ENCODE measurements around the gene STK4.

The STK4 gene

GRCh38 chr20:45037635-45038034, 71.3 kb downstream of the STK4 start:
- no peak for FAIRE-seq

GRCh38 chr20:45038745-45039474, 72.6 kb downstream of the STK4 start:
- DNase-seq (ENCODE audit: insufficient read length) (no peak), FAIRE-seq (no peak)
- TF ChIP-seq TAF1 (IDR thresholded peaks at IDR 0.05; ENCODE audit: borderline replicate concordance, low read depth, low read length) (no peak), POLR2A (IDR thresholded peaks at IDR 0.05; ENCODE audit: low read depth, low read length) (no peak), POLR2AphosphoS5 (IDR thresholded peaks at IDR 0.05; ENCODE audit: low read depth, low read length) (no peak)

More at GRCh38 chr20:45037635-45038034, 71.3 kb downstream of the STK4 start:
- DNase-seq (ENCODE audit: insufficient read length), result no peak
- TF ChIP-seq TAF1 (IDR thresholded peaks at IDR 0.05; ENCODE audit: borderline replicate concordance, low read depth, low read length) (no peak), POLR2A (IDR thresholded peaks at IDR 0.05; ENCODE audit: low read depth, low read length) (no peak), POLR2AphosphoS5 (IDR thresholded peaks at IDR 0.05; ENCODE audit: low read depth, low read length) (no peak)

- TF ChIP-seq POLR2A (IDR thresholded peaks at IDR 0.05; ENCODE audit: low read depth, low read length) (no peak), POLR2AphosphoS5 (IDR thresholded peaks at IDR 0.05; ENCODE audit: low read depth, low read length) (no peak), TAF1 (IDR thresholded peaks at IDR 0.05; ENCODE audit: borderline replicate concordance, low read depth, low read length) (no peak)
- DNase-seq (ENCODE audit: insufficient read length) (no peak), FAIRE-seq (no peak)
These were observed 73.1 kb downstream of the STK4 start for GRCh38 chr20:45039475-45039820.

GRCh38 chr20:45041464-45042337, 75.4 kb downstream of the STK4 start:
- DNase-seq (ENCODE audit: insufficient read length) (no peak), FAIRE-seq (no peak)
- TF ChIP-seq POLR2A (IDR thresholded peaks at IDR 0.05; ENCODE audit: low read depth, low read length) (no peak), TAF1 (IDR thresholded peaks at IDR 0.05; ENCODE audit: borderline replicate concordance, low read depth, low read length) (no peak)

- TF ChIP-seq TAF1 (IDR thresholded peaks at IDR 0.05; ENCODE audit: borderline replicate concordance, low read depth, low read length) (no peak), POLR2A (IDR thresholded peaks at IDR 0.05; ENCODE audit: low read depth, low read length) (no peak), POLR2AphosphoS5 (IDR thresholded peaks at IDR 0.05; ENCODE audit: low read depth, low read length) (no peak)
- FAIRE-seq (peak; percentile 46), DNase-seq (ENCODE audit: insufficient read length) (no peak)
These were observed 76.7 kb downstream of the STK4 start for GRCh38 chr20:45042978-45043377.

- FAIRE-seq, result peak; percentile 80
- DNase-seq (ENCODE audit: insufficient read length), result no peak
These were observed 77.8 kb downstream of the STK4 start for GRCh38 chr20:45044084-45044573.

GRCh38 chr20:45044601-45045000, 78.3 kb downstream of the STK4 start:
- TF ChIP-seq TAF1 (IDR thresholded peaks at IDR 0.05; ENCODE audit: borderline replicate concordance, low read depth, low read length) (no peak), POLR2AphosphoS5 (IDR thresholded peaks at IDR 0.05; ENCODE audit: low read depth, low read length) (no peak), POLR2A (IDR thresholded peaks at IDR 0.05; ENCODE audit: low read depth, low read length) (no peak)
- no peak for DNase-seq (ENCODE audit: insufficient read length)
- FAIRE-seq, result no peak

More at GRCh38 chr20:45044084-45044573, 77.8 kb downstream of the STK4 start:
- TF ChIP-seq TAF1 (IDR thresholded peaks at IDR 0.05; ENCODE audit: borderline replicate concordance, low read depth, low read length) (no peak), POLR2A (IDR thresholded peaks at IDR 0.05; ENCODE audit: low read depth, low read length) (no peak), POLR2AphosphoS5 (IDR thresholded peaks at IDR 0.05; ENCODE audit: low read depth, low read length) (no peak)

GRCh38 chr20:45047581-45048119, 81.3 kb downstream of the STK4 start:
- no peak for FAIRE-seq
- DNase-seq (ENCODE audit: insufficient read length), result no peak
- TF ChIP-seq POLR2A (IDR thresholded peaks at IDR 0.05; ENCODE audit: low read depth, low read length), result no peak
- TF ChIP-seq POLR2AphosphoS5 (IDR thresholded peaks at IDR 0.05; ENCODE audit: low read depth, low read length), result no peak
- TF ChIP-seq TAF1 (IDR thresholded peaks at IDR 0.05; ENCODE audit: borderline replicate concordance, low read depth, low read length), result no peak

- no peak for TF ChIP-seq POLR2AphosphoS5 (IDR thresholded peaks at IDR 0.05; ENCODE audit: low read depth, low read length)
- TF ChIP-seq TAF1 (IDR thresholded peaks at IDR 0.05; ENCODE audit: borderline replicate concordance, low read depth, low read length), result no peak
- TF ChIP-seq POLR2A (IDR thresholded peaks at IDR 0.05; ENCODE audit: low read depth, low read length), result no peak
- no peak for DNase-seq (ENCODE audit: insufficient read length)
- no peak for FAIRE-seq
These were observed 83.1 kb downstream of the STK4 start for GRCh38 chr20:45049438-45049837.

GRCh38 chr20:45049904-45050471, 83.7 kb downstream of the STK4 start:
- FAIRE-seq, result peak; percentile 24
- TF ChIP-seq POLR2A (IDR thresholded peaks at IDR 0.05; ENCODE audit: low read depth, low read length) (no peak), TAF1 (IDR thresholded peaks at IDR 0.05; ENCODE audit: borderline replicate concordance, low read depth, low read length) (no peak), POLR2AphosphoS5 (IDR thresholded peaks at IDR 0.05; ENCODE audit: low read depth, low read length) (no peak)
- no peak for DNase-seq (ENCODE audit: insufficient read length)
